IgD-negative memory B cell (primary cell): Measurements from ENCODE around the gene MMRN2. TPM values are rescaled to one million over a fixed set of nuclear protein-coding genes. Genes with fewer than 3 reads are reported as not detected.

ENCODE experiments used
- H3K27ac Mint-ChIP-seq, 3 donors: one replicate each; pipeline ENCODE4 v1.8.0; 2020 to 2022; ENCODE audit warnings: mild to moderate bottlenecking in 3 of 3, mixed read lengths in 3 of 3, moderate library complexity in 1 of 3
- H3K27me3 Mint-ChIP-seq: one replicate; pipeline ENCODE4 v1.8.0; 2021; ENCODE audit warnings: mixed read lengths
- H3K36me3 Mint-ChIP-seq: one replicate; pipeline ENCODE4 v1.8.0; 2020; ENCODE audit warnings: mild to moderate bottlenecking, mixed read lengths
- H3K4me1 Mint-ChIP-seq, 3 donors: one replicate each; pipeline ENCODE4 v1.8.0; 2020 to 2022; ENCODE audit warnings: mixed read lengths in 3 of 3, mild to moderate bottlenecking in 1 of 3
- H3K4me3 Mint-ChIP-seq, 4 donors: one replicate each; pipeline ENCODE4 v1.8.0; 2020 to 2022; ENCODE audit warnings: mild to moderate bottlenecking in 4 of 4, mixed read lengths in 4 of 4, moderate library complexity in 3 of 4
- H3K9me3 Mint-ChIP-seq, 3 donors: one replicate each; pipeline ENCODE4 v1.8.0; 2020 to 2021; ENCODE audit warnings: mixed read lengths in 3 of 3, mild to moderate bottlenecking in 1 of 3
- polyA plus RNA-seq: library from polyadenylated mRNA; unstranded; fragments of 300-500 nt; fragmentation: Illumina TruSeq; gene quantifications from one replicate; pipeline ENCODE4 v1.2.3, GENCODE V29; 2021

MMRN2 gene
- polyA plus RNA-seq, 1 donor from 2014 or later = not detected

DNA sequence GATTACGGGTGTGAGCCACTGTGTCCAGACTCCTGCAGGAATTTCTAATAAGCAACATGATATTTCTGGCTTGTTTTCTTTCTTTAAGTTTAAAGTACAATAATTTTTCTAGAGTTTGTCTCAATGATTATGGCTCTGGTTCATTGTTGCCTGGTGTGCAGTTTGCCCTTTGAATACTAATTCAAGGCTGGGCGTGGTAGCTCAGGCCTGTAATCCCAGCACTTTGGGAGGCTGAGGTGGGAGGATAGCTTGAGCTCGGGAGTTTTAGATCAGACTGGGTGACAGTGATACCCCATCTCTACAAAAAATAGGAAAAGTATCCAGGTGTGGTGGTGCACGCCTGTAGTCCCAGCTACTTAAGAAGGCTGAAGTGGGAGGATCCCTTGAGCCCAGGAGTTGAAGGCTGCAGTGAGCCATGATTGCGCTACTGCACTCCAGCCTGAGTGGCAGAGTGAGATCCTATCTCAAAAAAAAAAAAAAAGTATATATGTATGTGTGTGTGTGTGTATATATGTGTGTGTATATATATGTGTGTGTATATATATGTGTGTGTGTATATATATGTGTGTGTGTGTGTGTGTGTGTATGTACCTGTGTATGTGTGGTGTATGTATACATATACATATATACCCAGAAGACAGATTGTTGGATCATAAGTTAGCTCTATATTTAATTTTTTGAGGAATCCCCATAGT lies 19.1 kb upstream of the MMRN2 start:
- peaks cover 0 to 2% (median 0%) of the 10 kb centered on the region in 3 donors for H3K9me3 Mint-ChIP-seq
- H3K36me3 Mint-ChIP-seq = no peaks in the 10 kb centered on the region
- H3K4me3 Mint-ChIP-seq = no peak overlapping the region
- H3K27me3 Mint-ChIP-seq = peaks cover 2% of the 10 kb centered on the region
- H3K4me1 Mint-ChIP-seq = peaks cover 0 to 5% (median 4%) of the 10 kb centered on the region in 3 donors
- no peak overlapping the region for H3K27ac Mint-ChIP-seq

DNA sequence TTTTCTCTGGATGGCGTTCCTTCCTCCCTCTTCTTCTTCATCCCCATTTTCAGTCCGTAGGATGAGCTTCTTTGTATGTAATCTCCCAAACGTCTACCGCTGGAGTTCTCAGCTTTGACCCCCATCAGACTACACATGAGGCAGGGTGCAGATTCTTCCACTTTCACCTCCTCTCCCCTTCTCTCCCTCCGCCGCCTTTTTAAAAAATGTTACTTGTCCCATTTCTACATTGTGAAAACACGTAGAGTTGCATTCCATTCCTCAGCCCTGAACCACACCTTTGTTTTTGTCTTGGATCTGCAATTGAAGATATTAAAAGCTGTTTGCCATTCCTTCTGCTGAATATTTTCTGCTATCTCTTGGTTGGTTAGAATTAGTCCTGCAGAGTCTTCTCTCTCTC lies 17.1 kb upstream of the MMRN2 start:
- Mint-ChIP-seq H3K36me3 (no peaks in the 10 kb centered on the region), H3K27me3 (peaks cover 2% of the 10 kb centered on the region), H3K27ac (peak overlapping the region in 1 of 3 donors; percentile 7), H3K4me3 (no peak overlapping the region), H3K9me3 (no peaks in the 10 kb centered on the region), H3K4me1 (peaks cover 0 to 9% (median 5%) of the 10 kb centered on the region in 3 donors)

DNA sequence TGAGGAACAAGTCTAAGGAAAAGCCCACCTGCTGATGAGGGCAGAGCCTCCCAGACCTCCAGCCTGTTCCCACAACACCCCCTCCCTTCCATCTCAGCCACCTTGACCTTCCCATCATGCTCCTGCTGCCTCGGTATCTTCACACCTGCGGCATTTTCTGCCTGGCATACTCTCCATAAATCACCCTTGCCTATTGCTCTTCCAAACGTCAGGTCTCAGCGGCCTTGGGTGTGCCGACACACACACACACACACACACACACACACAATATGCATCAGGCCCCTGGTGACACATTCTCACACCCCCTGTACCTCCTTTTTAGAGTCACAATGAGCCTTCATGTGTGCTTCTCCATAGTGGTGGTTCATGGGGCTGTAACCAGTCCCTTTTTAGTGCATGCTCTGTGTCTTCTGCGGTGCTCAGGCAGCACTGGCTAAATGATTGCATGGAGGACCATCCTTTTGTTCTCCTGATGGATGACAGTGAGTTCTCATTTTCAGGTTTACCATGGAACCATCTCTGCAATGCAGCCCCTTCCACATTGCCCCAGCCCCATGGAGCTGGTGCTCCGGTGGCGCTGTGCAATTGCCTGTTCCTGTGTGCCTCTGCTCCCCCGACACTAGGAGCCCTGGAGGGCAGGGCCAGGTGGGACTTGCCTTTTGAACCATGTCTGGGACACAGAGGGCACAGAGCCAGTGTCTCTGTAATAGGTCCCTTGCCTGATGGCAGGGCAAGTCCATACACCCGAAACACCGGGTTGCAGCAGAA lies 15.4 kb upstream of the MMRN2 start:
- peak overlapping the region in 3 of 4 donors; percentile 13 to 83 (median 25) for H3K4me3 Mint-ChIP-seq
- peaks cover 7% of the 10 kb centered on the region for H3K27me3 Mint-ChIP-seq
- H3K36me3 Mint-ChIP-seq = no peaks in the 10 kb centered on the region
- peaks cover 0 to 9% (median 5%) of the 10 kb centered on the region in 3 donors for H3K4me1 Mint-ChIP-seq
- H3K9me3 Mint-ChIP-seq = no peaks in the 10 kb centered on the region
- peak overlapping the region in 2 of 3 donors; percentile 88 to 96 for H3K27ac Mint-ChIP-seq

GRCh38 chr10:86971232-86971991 lies 14.0 kb upstream of the MMRN2 start:
- no peaks in the 10 kb centered on the region for H3K9me3 Mint-ChIP-seq
- H3K27me3 Mint-ChIP-seq = peaks cover 5% of the 10 kb centered on the region
- peaks cover 3 to 14% (median 10%) of the 10 kb centered on the region in 3 donors for H3K4me1 Mint-ChIP-seq
- H3K27ac Mint-ChIP-seq = peak overlapping the region; percentile 84 to 96 (median 95)
- H3K36me3 Mint-ChIP-seq = no peaks in the 10 kb centered on the region
- H3K4me3 Mint-ChIP-seq = peak overlapping the region; percentile 82 to 97 (median 88)

DNA sequence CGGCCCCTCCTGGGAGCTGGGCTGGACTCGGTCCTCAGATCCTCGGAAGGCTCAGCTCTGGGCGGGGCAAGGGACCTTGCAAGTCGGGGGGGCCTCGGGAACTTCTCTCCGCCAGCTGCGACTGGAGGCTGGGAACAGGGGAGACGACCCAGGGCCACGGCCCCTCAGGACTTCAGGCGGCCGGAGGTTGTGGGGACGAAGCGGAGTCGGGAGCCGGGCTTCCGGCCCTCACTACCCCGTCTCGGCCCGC lies 13.5 kb upstream of the MMRN2 start:
- Mint-ChIP-seq H3K27me3 (peaks cover 5% of the 10 kb centered on the region), H3K27ac (peak overlapping the region; percentile 47 to 90 (median 90)), H3K4me3 (peak overlapping the region; percentile 72 to 97 (median 88)), H3K4me1 (peaks cover 5 to 18% (median 15%) of the 10 kb centered on the region in 3 donors), H3K36me3 (no peaks in the 10 kb centered on the region), H3K9me3 (no peaks in the 10 kb centered on the region)

DNA sequence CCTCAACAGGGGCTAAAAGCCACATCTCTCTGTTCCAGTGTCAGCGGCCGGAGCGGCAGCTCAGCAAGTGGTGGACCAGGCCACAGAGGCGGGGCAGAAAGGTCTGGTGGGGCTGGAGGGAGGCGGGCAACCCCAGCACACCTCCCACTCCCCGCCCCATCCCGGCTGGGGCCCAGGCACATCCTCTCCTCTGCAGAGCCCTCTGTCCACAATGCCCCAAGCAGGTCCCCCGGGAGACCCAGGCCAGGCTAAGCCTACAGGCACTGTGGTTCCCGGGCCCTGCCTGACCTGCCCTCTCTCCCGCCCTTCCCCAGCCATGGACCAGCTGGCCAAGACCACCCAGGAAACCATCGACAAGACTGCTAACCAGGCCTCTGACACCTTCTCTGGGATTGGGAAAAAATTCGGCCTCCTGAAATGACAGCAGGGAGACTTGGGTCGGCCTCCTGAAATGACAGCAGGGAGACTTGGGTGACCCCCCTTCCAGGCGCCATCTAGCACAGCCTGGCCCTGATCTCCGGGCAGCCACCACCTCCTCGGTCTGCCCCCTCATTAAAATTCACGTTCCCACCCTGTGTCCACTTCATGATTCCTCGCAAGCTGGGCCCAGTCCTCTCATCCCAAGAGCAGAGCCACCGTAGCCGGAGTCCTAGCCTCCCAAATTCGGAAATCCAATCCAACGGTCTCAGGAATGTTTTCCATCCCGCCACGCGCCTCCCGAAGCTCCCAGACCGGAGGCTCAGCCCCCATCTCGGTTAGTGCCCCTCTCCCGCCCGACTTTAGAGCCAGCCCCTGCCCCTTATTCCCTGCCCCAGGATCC lies 13.0 kb upstream of the MMRN2 start:
- no peaks in the 10 kb centered on the region for H3K36me3 Mint-ChIP-seq

DNA sequence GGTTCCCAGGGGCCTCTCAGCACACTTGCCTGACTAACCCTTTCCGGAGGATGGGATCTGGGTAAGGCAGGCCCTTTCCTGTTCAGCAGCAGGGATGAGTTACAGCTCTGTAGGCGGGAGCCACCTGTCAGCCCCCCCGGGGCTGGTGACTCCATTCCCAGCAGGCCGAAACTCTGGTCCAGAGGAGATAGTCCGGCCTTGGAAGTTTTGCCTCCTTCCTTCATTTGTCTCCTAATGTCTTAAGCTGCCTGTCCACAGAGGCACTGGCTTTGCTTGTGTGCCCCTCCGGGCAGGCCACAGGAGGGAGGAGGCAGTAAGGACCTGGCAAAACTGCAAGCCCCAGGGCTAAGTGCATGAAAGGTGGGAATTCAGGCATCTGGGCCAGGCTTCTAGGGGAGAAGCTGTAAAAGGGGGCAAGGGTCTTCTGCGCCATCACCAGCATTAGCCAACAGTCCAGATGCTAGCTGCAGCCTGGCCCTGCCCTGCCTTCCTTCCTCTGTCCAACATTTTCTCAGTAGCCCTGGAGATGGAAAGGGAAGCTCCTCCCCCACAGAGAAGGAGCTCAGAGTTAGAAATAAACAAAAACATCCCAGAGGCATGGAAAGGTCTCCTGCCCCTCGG lies 12.1 kb upstream of the MMRN2 start:
- H3K27ac Mint-ChIP-seq = peak overlapping the region in 1 of 3 donors; percentile 47
- H3K27me3 Mint-ChIP-seq = peaks cover 7% of the 10 kb centered on the region
- no peaks in the 10 kb centered on the region for H3K36me3 Mint-ChIP-seq
- no peaks in the 10 kb centered on the region for H3K9me3 Mint-ChIP-seq
- H3K4me1 Mint-ChIP-seq = peaks cover 5 to 25% (median 18%) of the 10 kb centered on the region in 3 donors
- H3K4me3 Mint-ChIP-seq = peak overlapping the region in 3 of 4 donors; percentile 72 to 97 (median 76)

More for the DNA sequence above, 13.0 kb upstream of the MMRN2 start:
- peaks cover 5% of the 10 kb centered on the region for H3K27me3 Mint-ChIP-seq
- H3K4me1 Mint-ChIP-seq = peaks cover 5 to 23% (median 18%) of the 10 kb centered on the region in 3 donors
- H3K9me3 Mint-ChIP-seq = no peaks in the 10 kb centered on the region
- peak overlapping the region; percentile 47 to 90 (median 90) for H3K27ac Mint-ChIP-seq
- peak overlapping the region; percentile 72 to 97 (median 88) for H3K4me3 Mint-ChIP-seq

- Mint-ChIP-seq H3K4me3 (peak overlapping the region in 1 of 4 donors; percentile 72), H3K36me3 (no peaks in the 10 kb centered on the region), H3K27me3 (peaks cover 7% of the 10 kb centered on the region), H3K9me3 (no peaks in the 10 kb centered on the region), H3K27ac (peak overlapping the region in 1 of 3 donors; percentile 47), H3K4me1 (peaks cover 5 to 25% (median 20%) of the 10 kb centered on the region in 3 donors)
Observed at GRCh38 chr10:86968994-86969355, 11.6 kb upstream of the MMRN2 start.

DNA sequence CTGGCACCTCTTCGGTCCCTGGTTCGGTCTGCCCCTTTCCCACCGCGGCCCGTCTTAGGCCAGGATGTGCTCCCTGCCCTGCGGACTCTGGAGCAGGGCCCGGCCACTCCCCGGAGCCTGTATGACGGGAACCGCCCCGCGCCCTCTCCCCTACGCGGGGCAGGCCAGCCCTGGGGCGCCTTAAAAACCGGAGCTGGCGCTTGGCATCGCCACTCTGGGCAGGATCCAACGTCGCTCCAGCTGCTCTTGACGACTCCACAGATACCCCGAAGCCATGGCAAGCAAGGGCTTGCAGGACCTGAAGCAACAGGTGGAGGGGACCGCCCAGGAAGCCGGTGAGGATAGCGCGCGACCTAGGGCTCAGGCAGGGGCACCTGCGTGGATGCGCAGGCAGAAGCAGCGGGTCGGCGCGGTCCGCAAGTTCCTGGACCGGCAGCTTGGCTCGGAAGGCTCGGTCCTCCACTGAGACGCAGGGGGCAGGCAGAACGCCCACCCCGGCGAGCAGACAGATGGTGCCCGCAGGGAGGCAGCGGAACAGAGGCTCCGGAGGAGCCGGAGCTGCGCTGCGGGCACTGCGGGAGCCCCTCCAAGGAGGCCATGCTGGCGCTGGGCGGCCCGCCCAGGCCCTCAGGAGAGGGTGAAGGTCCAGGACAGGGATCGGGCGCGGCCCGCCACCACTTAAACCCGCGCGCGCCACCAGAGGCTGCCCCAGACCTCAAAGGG lies 11.0 kb upstream of the MMRN2 start, which contains the start of gene ADIRF:
Gene ADIRF (plus strand): TSS at position 212 of the 723 bp plus-strand sequence. CDS start 63 bp downstream, at position 275.
- Mint-ChIP-seq H3K9me3 (no peaks in the 10 kb centered on the region), H3K36me3 (no peaks in the 10 kb centered on the region), H3K27me3 (peaks cover 7% of the 10 kb centered on the region), H3K4me3 (peak within 1 kb of the TSS in 1 of 4 donors; percentile 73), H3K27ac (peak within 1 kb of the TSS in 1 of 3 donors; percentile 47), H3K4me1 (peaks cover 5 to 25% (median 20%) of the 10 kb centered on the region in 3 donors)

GRCh38 chr10:86967481-86967941 lies 10.1 kb upstream of the MMRN2 start:
- Mint-ChIP-seq H3K27me3 (peaks cover 7% of the 10 kb centered on the region), H3K4me3 (peak overlapping the region in 1 of 4 donors; percentile 73), H3K36me3 (no peaks in the 10 kb centered on the region), H3K4me1 (peaks cover 5 to 23% (median 18%) of the 10 kb centered on the region in 3 donors), H3K27ac (no peak overlapping the region), H3K9me3 (no peaks in the 10 kb centered on the region)

GRCh38 chr10:86965986-86966654 lies 8.7 kb upstream of the MMRN2 start:
- Mint-ChIP-seq H3K27ac (peak overlapping the region in 1 of 3 donors; percentile 7), H3K36me3 (no peaks in the 10 kb centered on the region), H3K27me3 (peaks cover 7% of the 10 kb centered on the region), H3K4me3 (peak overlapping the region; percentile 25 to 91 (median 84)), H3K4me1 (peaks cover 5 to 21% (median 15%) of the 10 kb centered on the region in 3 donors), H3K9me3 (no peaks in the 10 kb centered on the region)

DNA sequence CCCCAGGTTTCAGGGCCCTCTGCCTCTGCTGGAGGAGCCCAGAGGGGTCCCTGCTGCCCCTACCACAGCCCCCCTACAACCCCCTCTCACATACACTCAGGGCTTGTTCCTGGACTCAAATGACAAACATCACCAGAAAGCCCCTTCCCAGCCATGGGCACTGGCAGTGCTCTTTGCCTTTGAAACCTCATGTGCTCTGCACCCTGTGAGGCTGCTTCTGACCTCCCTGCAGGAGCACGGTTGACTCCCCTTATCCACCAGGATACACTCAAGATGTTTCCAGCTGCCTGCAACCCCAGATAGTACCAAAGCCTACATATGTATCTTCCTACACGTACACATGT lies 7.4 kb upstream of the MMRN2 start:
- Mint-ChIP-seq H3K27me3 (peaks cover 9% of the 10 kb centered on the region), H3K4me3 (peak overlapping the region in 1 of 4 donors; percentile 45), H3K36me3 (no peaks in the 10 kb centered on the region), H3K27ac (no peak overlapping the region), H3K9me3 (no peaks in the 10 kb centered on the region), H3K4me1 (peaks cover 5 to 16% (median 15%) of the 10 kb centered on the region in 3 donors)
